ENCODE results near the gene SRD5A1. TPM values are rescaled to one million over a fixed set of nuclear protein-coding genes. Genes with fewer than 3 reads are reported as not detected.
"Not testable (repeated sequence)": the region's sequence is repeated elsewhere in the genome, so short reads cannot be mapped to it uniquely, and the experiment has no call there.

The SRD5A1 gene
- total RNA-seq, 1 donor from 2014 or later = 8.0 TPM

DNA sequence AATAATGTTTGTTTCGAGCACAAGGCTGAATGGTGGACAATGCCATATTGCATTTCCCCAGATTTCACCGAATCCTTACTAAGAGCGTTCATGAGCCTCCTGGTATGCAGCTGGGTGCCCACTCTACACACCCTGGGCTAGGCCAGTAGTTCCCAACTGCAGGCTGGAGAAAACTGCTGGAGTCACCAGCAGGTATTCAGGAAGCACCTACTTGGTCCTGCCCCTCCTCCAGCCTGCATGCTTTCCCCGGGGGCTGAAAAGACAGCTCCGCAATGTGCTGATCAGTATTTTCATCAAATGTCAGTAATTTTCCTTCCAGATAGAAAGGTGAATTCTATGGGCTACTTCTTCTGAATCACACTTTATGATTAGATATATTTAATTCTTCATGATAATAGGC, 34.4 kb downstream of the SRD5A1 start:
- Histone ChIP-seq H3K4me1 (no peaks in the 10 kb centered on the region), H3K36me3 (no peaks in the 10 kb centered on the region), H3K4me3 (no peak overlapping the region), H3K9me3 (no peaks in the 10 kb centered on the region), H3K27ac (no peak overlapping the region), H3K27me3 (no peaks in the 10 kb centered on the region)
- DNase-seq = no peak
- TF ChIP-seq, protein P1, sequence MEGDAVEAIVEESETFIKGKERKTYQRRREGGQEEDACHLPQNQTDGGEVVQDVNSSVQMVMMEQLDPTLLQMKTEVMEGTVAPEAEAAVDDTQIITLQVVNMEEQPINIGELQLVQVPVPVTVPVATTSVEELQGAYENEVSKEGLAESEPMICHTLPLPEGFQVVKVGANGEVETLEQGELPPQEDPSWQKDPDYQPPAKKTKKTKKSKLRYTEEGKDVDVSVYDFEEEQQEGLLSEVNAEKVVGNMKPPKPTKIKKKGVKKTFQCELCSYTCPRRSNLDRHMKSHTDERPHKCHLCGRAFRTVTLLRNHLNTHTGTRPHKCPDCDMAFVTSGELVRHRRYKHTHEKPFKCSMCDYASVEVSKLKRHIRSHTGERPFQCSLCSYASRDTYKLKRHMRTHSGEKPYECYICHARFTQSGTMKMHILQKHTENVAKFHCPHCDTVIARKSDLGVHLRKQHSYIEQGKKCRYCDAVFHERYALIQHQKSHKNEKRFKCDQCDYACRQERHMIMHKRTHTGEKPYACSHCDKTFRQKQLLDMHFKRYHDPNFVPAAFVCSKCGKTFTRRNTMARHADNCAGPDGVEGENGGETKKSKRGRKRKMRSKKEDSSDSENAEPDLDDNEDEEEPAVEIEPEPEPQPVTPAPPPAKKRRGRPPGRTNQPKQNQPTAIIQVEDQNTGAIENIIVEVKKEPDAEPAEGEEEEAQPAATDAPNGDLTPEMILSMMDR (IDR thresholded peaks at IDR 0.05) = no peak
- no peak for ATAC-seq
- intact Hi-C loops (cut with DNase I) = no loop called here

DNA sequence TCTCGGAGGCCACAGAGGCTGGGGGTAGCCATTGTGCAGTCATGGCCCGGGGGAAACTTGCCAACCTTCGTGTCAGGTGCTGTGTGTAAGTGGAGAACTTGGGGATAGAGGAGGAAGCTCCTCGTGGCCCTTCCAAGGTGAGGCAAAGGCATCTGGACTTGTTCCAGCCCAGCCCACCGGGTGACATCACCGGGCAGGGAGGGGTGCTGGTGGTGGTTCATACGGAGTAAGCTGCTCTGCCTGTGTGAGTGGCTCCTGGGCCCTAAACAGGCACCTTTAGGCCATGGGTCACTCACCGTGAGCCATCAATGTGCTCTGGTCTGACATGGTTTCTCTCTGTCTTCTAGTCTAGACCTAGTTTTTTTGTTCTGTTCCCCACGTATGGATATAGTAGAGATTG, 35.5 kb downstream of the SRD5A1 start:
- ATAC-seq; H3K36me3 ChIP-seq; H3K27ac ChIP-seq; H3K4me3 ChIP-seq; H3K9me3 ChIP-seq; H3K27me3 ChIP-seq; intact Hi-C loops (cut with DNase I); DNase-seq; H3K4me1 ChIP-seq: not testable (repeated sequence)

DNA sequence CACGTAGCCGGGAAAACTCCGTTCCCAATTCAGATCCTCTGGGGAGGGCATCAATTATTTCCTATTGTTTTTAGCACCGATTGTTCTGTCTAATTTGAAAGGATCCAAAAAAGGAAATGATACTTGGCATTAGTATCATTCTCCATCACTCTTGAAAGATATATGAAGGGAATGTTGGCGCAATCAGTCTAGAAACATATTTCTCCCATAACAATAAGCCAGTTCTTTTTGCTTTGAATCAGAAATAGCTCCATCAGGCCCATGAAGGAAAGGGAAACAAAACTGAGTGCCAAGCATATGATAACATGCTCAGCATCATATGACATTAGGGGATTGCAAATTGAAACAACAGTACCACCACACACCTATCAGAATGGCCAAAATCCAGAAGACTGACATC, 39.8 kb downstream of the SRD5A1 start:
- intact Hi-C loops (cut with DNase I) = no loop called here
- no peak for ATAC-seq

DNA sequence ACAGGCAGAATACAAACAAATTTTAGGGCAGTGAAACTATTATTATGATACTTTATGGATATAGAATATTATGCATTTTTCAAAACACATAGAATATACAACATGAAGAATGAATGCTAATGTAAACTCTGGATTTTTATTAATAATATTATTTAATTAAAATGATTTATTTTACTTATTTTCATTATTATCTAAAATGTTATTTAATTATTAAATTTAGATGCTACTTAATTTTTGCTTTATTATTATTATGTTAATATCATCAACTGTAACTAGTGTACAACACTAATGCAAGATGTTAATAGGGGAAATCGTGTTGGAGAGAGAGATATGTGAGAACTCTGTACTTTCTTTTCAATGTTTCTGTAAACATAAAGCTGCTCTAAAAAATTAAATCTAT, 40.7 kb downstream of the SRD5A1 start:
- DNase-seq (no peak), ATAC-seq (no peak)
- H3K27ac ChIP-seq = no peak overlapping the region
- intact Hi-C loops (cut with DNase I) = no loop called here
- no peaks in the 10 kb centered on the region for H3K4me1 ChIP-seq
- no peak overlapping the region for H3K4me3 ChIP-seq
- TF ChIP-seq, protein P1 (IDR thresholded peaks at IDR 0.05) = no peak
- no peaks in the 10 kb centered on the region for H3K27me3 ChIP-seq
- no peaks in the 10 kb centered on the region for H3K36me3 ChIP-seq
- H3K9me3 ChIP-seq = no peaks in the 10 kb centered on the region

More for the DNA sequence above, 39.8 kb downstream of the SRD5A1 start:
- no peak for DNase-seq
- Histone ChIP-seq H3K4me3 (no peak overlapping the region), H3K4me1 (no peaks in the 10 kb centered on the region), H3K27ac (no peak overlapping the region), H3K27me3 (no peaks in the 10 kb centered on the region), H3K36me3 (no peaks in the 10 kb centered on the region), H3K9me3 (no peaks in the 10 kb centered on the region)
- TF ChIP-seq, protein P1 (IDR thresholded peaks at IDR 0.05) = no peak

DNA sequence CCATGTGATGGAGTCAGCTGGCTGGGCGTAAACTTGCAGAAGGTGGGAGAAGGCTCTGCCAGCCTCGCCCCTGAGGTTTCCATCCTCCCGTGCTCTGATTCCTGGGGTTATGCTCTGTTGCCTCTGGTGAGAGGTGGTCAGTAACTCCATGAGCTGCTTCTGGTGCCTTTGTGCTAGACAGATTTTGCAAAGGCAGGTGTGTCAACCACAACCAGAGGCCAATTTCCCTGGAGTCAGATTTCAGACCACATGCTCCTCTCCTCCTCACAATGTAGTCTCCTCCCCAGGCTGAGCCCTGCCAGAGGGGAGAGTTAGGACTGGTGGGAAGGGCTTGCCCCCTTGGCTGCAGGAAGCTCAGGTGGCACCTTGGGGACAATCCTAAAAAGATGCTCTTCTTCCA, 41.2 kb downstream of the SRD5A1 start:
- H3K36me3 ChIP-seq = no peaks in the 10 kb centered on the region
- ATAC-seq = no peak
- DNase-seq = no peak
- no peaks in the 10 kb centered on the region for H3K4me1 ChIP-seq
- no peaks in the 10 kb centered on the region for H3K27me3 ChIP-seq
- no peak overlapping the region for H3K27ac ChIP-seq
- TF ChIP-seq, protein P1 (IDR thresholded peaks at IDR 0.05) = no peak
- H3K9me3 ChIP-seq = no peaks in the 10 kb centered on the region
- H3K4me3 ChIP-seq = no peak overlapping the region
- intact Hi-C loops (cut with DNase I) = no loop called here

DNA sequence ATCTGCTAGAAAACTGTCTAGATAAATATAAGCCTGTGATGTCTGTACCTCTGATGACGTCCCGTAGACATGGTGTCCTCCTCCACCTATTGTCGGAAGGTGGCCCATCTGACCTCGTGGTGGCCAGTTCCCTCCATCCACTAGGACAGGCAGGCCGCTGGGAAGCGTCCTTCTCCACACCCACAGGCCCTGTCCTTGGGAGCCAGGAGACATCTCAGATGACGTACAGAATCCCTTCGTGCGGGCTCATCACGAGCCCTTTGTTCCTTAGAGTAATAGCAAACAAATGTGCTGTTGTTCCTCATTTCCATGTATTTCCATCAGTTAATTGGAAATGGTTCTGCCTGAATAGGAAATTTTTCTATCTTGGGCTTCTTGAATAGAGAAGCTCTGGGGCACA, 41.6 kb downstream of the SRD5A1 start:
- ATAC-seq (no peak), DNase-seq (no peak)
- Histone ChIP-seq H3K4me1 (no peaks in the 10 kb centered on the region), H3K36me3 (no peaks in the 10 kb centered on the region), H3K27ac (no peak overlapping the region), H3K9me3 (no peaks in the 10 kb centered on the region), H3K27me3 (no peaks in the 10 kb centered on the region), H3K4me3 (no peak overlapping the region)
- TF ChIP-seq, protein P1 (IDR thresholded peaks at IDR 0.05) = no peak
- intact Hi-C loops (cut with DNase I) = no loop called here
